Measurements from ENCODE around the gene MNT.

The MNT gene

DNA sequence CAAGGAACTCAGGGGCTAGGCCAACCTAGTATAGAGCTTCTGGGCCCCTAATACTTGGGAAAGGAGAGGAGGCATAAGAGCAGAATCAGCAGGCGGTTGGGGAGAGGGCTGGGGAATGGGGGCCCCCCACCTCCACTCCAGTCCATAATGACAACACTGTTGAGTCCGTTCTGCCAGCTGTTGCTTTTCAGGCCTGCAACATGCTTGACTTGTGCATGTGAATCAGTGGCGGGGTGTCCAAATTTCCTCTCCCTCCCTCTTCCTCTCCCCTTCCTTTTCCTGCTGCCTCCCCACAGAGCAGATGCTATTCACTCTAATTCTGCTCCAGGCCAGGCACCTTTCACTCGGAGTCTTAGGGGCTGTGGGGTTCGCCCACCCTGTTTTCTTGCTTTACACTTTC lies 31.8 kb downstream of the MNT start:
- DNase-seq (ENCODE audit: low read depth), result no peak
- no peak overlapping the region for H3K4me3 ChIP-seq (ENCODE audit: low read depth, low read length)
- TF ChIP-seq, protein P1, sequence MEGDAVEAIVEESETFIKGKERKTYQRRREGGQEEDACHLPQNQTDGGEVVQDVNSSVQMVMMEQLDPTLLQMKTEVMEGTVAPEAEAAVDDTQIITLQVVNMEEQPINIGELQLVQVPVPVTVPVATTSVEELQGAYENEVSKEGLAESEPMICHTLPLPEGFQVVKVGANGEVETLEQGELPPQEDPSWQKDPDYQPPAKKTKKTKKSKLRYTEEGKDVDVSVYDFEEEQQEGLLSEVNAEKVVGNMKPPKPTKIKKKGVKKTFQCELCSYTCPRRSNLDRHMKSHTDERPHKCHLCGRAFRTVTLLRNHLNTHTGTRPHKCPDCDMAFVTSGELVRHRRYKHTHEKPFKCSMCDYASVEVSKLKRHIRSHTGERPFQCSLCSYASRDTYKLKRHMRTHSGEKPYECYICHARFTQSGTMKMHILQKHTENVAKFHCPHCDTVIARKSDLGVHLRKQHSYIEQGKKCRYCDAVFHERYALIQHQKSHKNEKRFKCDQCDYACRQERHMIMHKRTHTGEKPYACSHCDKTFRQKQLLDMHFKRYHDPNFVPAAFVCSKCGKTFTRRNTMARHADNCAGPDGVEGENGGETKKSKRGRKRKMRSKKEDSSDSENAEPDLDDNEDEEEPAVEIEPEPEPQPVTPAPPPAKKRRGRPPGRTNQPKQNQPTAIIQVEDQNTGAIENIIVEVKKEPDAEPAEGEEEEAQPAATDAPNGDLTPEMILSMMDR (IDR thresholded peaks at IDR 0.05; ENCODE audit: insufficient read depth, low read depth, low read length, missing control alignments), result no peak

DNA sequence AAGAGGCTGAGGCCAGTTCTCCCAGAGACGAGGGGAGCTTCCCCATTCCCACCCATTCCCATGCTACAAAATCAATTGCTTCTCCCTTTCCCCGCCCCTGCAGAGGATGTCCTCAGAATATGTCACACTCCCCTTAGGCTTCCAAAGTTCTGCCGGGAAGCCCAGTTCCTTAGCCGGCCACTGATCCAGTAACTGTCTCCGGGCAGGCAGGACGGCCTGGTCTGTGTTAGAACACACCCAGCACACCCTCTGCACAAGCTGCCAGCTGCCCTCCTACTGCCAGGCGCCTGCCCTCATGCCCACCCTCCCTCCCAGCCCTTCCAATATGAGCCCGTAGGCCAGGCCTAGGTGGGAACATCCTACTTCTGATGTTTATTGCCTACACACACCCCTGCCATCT lies 32.5 kb downstream of the MNT start:
- TF ChIP-seq, protein P1 (IDR thresholded peaks at IDR 0.05; ENCODE audit: insufficient read depth, low read depth, low read length, missing control alignments), result no peak
- no peak overlapping the region for H3K4me3 ChIP-seq (ENCODE audit: low read depth, low read length)
- DNase-seq (ENCODE audit: low read depth), result no peak

DNA sequence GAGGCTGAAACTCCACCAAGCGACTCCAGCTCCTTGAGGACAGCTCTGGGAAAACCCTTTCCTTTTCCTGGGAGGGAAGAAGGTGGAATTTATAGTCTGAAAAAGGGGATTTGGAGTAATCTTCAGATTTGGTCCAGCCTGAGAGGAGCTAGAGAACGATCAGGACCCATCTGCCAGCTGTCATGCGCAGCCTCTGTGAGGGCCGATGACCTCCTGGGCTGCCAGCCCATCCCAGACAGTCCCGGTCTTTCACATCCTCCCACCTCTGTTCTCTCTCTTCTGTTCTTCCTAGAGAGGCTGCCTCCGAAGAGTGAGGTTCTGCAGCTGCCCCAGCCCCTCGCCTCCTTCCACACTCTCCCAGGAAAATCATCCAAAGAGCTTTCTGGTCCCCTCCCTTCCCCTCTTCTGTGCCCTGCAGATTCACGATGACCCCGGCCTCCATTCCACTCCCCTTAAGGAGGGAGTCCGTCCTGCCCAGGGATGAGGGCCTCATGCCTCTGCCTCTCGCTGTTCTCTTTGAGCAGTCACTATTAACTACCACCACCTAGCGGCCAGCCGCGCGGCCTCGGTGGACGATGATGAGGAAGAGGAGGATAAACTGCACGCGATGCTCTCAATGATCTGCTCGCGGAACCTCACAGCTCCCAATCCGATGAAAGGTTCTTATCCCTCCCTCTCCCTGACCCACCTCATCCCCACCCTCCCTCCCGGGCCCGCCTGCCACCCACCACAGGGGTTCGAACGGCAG lies 33.9 kb downstream of the MNT start:
- DNase-seq (ENCODE audit: low read depth), result no peak
- H3K4me3 ChIP-seq (ENCODE audit: low read depth, low read length), result no peak overlapping the region
- TF ChIP-seq, protein P1 (IDR thresholded peaks at IDR 0.05; ENCODE audit: insufficient read depth, low read depth, low read length, missing control alignments), result no peak

DNA sequence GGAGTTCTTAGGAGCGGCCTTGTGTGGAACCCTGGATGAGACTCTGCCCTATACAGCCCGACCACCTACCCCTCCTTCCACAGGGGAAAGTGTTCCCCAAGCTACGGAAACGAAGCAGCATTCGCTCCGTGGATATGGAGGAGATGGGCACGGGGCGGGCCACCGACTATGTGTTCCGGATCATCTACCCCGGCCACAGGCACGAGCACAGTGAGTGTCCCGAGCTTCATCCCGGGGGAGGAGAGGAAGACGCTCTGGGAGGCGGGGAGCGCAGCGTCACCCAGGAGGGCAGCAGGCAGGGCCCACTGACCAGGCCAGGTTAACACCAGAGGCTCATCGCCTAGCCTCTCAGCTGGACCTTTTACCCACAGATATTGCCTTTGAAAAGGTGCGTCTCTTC lies 35.7 kb downstream of the MNT start:
- no peak for DNase-seq (ENCODE audit: low read depth)
- TF ChIP-seq, protein P1 (IDR thresholded peaks at IDR 0.05; ENCODE audit: insufficient read depth, low read depth, low read length, missing control alignments), result no peak
- H3K4me3 ChIP-seq (ENCODE audit: low read depth, low read length), result no peak overlapping the region

DNA sequence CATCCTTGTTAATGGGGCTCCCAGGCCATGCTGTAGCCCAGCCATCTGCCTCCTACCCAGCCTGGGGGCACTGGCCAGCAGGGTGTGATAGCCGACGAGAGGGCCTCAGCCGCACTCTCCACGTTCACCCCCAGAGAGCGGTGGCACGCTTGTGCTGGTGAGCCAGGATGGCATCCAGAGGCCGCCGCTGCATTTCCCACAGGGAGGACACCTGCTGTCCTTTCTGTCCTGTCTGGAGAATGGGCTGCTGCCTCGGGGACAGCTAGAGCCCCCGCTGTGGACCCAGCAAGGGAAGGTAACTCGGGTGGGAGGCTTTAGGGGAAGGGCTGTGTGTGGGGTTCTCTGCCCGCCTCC lies 36.1 kb downstream of the MNT start:
- DNase-seq (ENCODE audit: low read depth), result no peak
- TF ChIP-seq, protein P1 (IDR thresholded peaks at IDR 0.05; ENCODE audit: insufficient read depth, low read depth, low read length, missing control alignments), result no peak
- no peak overlapping the region for H3K4me3 ChIP-seq (ENCODE audit: low read depth, low read length)

DNA sequence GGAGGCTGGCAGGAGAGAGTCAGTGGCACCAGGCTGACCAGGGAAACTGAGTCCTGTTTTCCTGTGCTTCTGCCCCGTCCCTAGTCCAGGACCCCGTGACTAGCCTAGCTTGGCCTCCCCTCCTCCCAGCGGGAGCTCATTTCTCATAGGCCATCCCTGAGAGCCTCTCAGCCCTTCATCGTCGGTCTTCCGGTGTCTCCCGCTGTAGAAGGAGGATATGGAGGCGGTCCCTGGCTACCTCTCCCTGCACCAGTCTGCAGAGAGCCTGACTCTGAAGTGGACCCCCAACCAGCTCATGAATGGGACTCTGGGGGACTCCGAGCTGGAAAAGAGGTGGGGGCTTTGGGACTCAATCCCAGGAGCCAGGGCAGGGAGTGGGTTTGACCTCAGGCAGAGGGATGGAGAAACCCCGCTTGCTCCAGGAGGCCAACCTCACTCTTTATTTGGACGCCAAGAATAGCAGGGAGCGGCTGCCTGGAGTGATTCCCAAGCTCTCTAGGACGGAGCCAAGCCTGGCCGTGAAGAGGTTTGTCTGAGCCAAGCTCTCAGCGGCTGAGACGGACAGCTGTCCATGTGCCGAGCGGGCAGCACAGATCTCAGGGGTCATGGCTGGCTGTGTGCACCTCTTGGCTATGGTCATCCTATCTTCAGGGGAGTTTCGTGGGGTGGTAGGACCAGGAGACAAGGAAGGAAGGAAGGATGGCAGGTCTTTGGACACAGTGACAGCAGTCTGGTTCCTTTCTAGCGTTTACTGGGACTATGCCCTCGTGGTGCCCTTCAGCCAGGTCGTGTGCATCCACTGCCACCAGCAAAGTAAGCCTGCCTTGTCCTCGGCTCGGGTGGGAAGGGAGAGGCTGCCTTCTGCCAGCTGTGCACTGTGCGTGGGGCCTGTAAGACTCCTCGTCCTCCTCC lies 36.8 kb downstream of the MNT start:
- no peak for DNase-seq (ENCODE audit: low read depth)
- no peak overlapping the region for H3K4me3 ChIP-seq (ENCODE audit: low read depth, low read length)
- TF ChIP-seq, protein P1 (IDR thresholded peaks at IDR 0.05; ENCODE audit: insufficient read depth, low read depth, low read length, missing control alignments), result no peak

Data from GM12865 (cell line).